Sigmoid colon (tissue), 7 donors: ENCODE results near the gene SERTAD2. TPM values are rescaled to one million over a fixed set of nuclear protein-coding genes. Genes with fewer than 3 reads are reported as not detected.

ENCODE experiments used
- DNase-seq: peaks from one replicate; pipeline ENCODE4 v3.0.0-alpha.2; 2019
- H3K27ac ChIP-seq, 4 donors: fragments of 200-600 bp; sonication (generic); one replicate each; pipeline ENCODE4 v1.5.1; 2016 to 2019; ENCODE audit warnings: mild to moderate bottlenecking in 1 of 4
- H3K27me3 ChIP-seq, 3 donors: fragments of 200-600 bp; sonication (generic); one replicate each; pipeline ENCODE4 v1.5.1; 2019; ENCODE audit warnings: mild to moderate bottlenecking in 1 of 3
- H3K36me3 ChIP-seq, 4 donors: fragments of 200-600 bp; sonication (generic); one replicate each; pipeline ENCODE4 v1.5.1; 2016 to 2019
- H3K4me1 ChIP-seq, 4 donors: fragments of 200-600 bp; sonication (generic); one replicate each; pipeline ENCODE4 v1.5.1; 2017 to 2019
- H3K4me3 ChIP-seq, 4 donors: fragments of 200-600 bp; sonication (generic); one replicate each; pipeline ENCODE4 v1.5.1; 2017 to 2019; ENCODE audit warnings: mild to moderate bottlenecking in 2 of 4, moderate library complexity in 1 of 4
- H3K9me3 ChIP-seq, 4 donors: fragments of 200-600 bp in 3 of 4; sonication (generic) in 3 of 4; one replicate each; pipeline versions ENCODE4 v1.5.1 to v1.6.1; 2013 to 2019
- EP300 ChIP-seq, 4 donors: sonication (generic); formaldehyde crosslinking; IDR thresholded peaks; one replicate each; pipeline ENCODE4 v1.6.1; 2017; ENCODE audit warnings: antibody characterized with exemption in 4 of 4
- POLR2A ChIP-seq, 2 donors: fragments of 450-650 bp; IDR thresholded peaks; one replicate each; pipeline ENCODE4 v1.6.1; 2016; ENCODE audit warnings: antibody characterized with exemption in 2 of 2, mild to moderate bottlenecking in 2 of 2, moderate library complexity in 2 of 2
- POLR2AphosphoS5 ChIP-seq, 4 donors: sonication (generic); formaldehyde crosslinking; IDR thresholded peaks; one replicate each; pipeline ENCODE4 v1.6.1; 2017; ENCODE audit warnings: antibody characterized with exemption in 4 of 4
- WGBS, 2 donors: extraction: QIAGEN DNeasy Blood & Tissue Kit; methylation state at CpG; one replicate each; pipeline ENCODE4 v1.1.7; 2013; 5-methylcytosine and 5-hydroxymethylcytosine counted together
- intact Hi-C: fragments of 100-400 bp; cut with DNase I; formaldehyde crosslinking; loops from one replicate; pipeline ENCODE4 v1.15.1; 2023
- polyA plus RNA-seq, 3 donors: library from polyadenylated mRNA; stranded (reverse); fragments of 200-250 nt; gene quantifications; one replicate each; pipeline ENCODE4 v1.2.3, GENCODE V29; 2013
- total RNA-seq, 4 donors: library from RNA; depleted of rRNA; stranded (reverse); fragments of >200 nt; gene quantifications; one replicate each; pipeline ENCODE4 v1.1.0, GENCODE V29; 2016
- TF ChIP-seq, protein P1 (sequence below), 4 experiments: fragments of 450-650 bp in 3 of 4; fragments of 200-600 bp in 1 of 4; IDR thresholded peaks; one replicate each; pipeline ENCODE4 v1.5.1; 2016 to 2019; ENCODE audit warnings: antibody characterized with exemption in 4 of 4, mild to moderate bottlenecking in 3 of 4, moderate library complexity in 2 of 4
- donor health status: healthy with polysubstance abuse.
- donor health status: Bipolar disorder and iron deficiency.
- donor health status: healthy.

The SERTAD2 gene
- total and polyA plus RNA-seq, 7 donors: 6.9 to 14.3 (median 9.1) TPM

GRCh38 chr2:64609942-64610281 lies 43.8 kb downstream of the SERTAD2 start:
- intact Hi-C loops: loop anchor here (1.0 to 2.0 kb wide), 2 partner anchors 35 to 255 kb away; no protein-coding TSS in a partner anchor
- H3K4me1 ChIP-seq: peaks cover 0 to 13% (median 9%) of the 10 kb centered on the region in 4 donors
- DNase-seq: peak; percentile 36
- TF ChIP-seq EP300 (IDR thresholded peaks at IDR 0.05) (no peak), POLR2A (IDR thresholded peaks at IDR 0.05) (no peak), POLR2AphosphoS5 (IDR thresholded peaks at IDR 0.05) (no peak)
- TF ChIP-seq, protein P1, sequence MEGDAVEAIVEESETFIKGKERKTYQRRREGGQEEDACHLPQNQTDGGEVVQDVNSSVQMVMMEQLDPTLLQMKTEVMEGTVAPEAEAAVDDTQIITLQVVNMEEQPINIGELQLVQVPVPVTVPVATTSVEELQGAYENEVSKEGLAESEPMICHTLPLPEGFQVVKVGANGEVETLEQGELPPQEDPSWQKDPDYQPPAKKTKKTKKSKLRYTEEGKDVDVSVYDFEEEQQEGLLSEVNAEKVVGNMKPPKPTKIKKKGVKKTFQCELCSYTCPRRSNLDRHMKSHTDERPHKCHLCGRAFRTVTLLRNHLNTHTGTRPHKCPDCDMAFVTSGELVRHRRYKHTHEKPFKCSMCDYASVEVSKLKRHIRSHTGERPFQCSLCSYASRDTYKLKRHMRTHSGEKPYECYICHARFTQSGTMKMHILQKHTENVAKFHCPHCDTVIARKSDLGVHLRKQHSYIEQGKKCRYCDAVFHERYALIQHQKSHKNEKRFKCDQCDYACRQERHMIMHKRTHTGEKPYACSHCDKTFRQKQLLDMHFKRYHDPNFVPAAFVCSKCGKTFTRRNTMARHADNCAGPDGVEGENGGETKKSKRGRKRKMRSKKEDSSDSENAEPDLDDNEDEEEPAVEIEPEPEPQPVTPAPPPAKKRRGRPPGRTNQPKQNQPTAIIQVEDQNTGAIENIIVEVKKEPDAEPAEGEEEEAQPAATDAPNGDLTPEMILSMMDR (IDR thresholded peaks at IDR 0.05): no peak
- no peaks in the 10 kb centered on the region for H3K36me3 ChIP-seq
- WGBS, 2 donors: 80 to 93% methylated on average over 3 of the region's 3 CpGs
- H3K27ac ChIP-seq: peak overlapping the region; percentile 60 to 77 (median 69)
- H3K27me3 ChIP-seq: no peaks in the 10 kb centered on the region
- H3K9me3 ChIP-seq: no peaks in the 10 kb centered on the region
- peak overlapping the region in 3 of 4 donors; percentile 53 to 62 (median 54) for H3K4me3 ChIP-seq

DNA sequence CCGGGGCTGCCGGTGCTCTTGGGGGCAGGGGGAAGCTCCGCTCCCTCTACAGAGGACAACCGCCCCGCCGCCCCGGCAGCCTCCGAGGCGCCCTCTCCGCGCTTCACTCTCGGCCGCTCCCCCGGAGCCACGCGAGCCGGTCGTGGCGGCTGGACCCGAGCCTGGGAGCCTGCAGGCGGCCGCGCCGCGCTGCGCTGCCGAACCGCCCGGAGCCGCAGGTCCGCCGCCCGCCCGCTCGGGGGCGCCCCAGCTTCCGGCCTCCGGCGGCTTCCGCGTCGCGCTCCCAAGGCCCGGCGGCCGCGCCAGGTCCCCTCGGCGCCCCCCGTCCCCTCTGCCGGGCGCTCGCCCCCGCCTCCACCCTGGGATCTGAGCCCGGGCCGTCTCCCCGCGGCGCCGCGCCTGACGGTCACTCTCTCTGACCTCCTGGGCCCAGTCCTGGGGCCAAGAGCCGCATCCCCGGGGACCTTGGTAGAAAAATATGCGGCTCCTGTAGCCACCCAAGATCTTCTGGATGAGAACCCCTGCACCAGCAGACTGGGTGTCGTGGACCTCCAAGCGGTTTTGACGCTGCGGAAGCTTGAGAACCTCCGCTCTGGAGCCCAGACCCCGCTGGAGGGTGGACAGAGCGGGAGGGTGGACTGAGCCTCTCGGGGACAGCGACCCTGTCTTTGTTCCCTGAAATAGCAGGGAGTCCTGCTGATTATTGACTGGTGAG lies 44.3 kb downstream of the SERTAD2 start:
- intact Hi-C loops: loop anchor here (1.0 kb wide), 1 partner anchor 256 kb away; no protein-coding TSS in a partner anchor
- no peaks in the 10 kb centered on the region for H3K36me3 ChIP-seq
- WGBS, 2 donors: 5 to 9% methylated on average over 74 of the region's 74 CpGs
- peaks cover 0 to 16% (median 12%) of the 10 kb centered on the region in 4 donors for H3K4me1 ChIP-seq
- peak overlapping the region; percentile 39 to 62 (median 54) for H3K4me3 ChIP-seq
- H3K27ac ChIP-seq: peak overlapping the region; percentile 60 to 77 (median 69)
- TF ChIP-seq, protein P1 (IDR thresholded peaks at IDR 0.05): peak in 2 of 4 experiments; percentile 19 to 39
- no peak for TF ChIP-seq POLR2A (IDR thresholded peaks at IDR 0.05)
- H3K9me3 ChIP-seq: no peaks in the 10 kb centered on the region
- DNase-seq: peak; percentile 77
- H3K27me3 ChIP-seq: no peaks in the 10 kb centered on the region

GRCh38 chr2:64608867-64609226 lies 44.9 kb downstream of the SERTAD2 start:
- 13 to 16% methylated on average over 20 of the region's 20 CpGs for WGBS, 2 donors
- H3K36me3 ChIP-seq: no peaks in the 10 kb centered on the region
- peak; percentile 67 for DNase-seq
- H3K9me3 ChIP-seq: no peaks in the 10 kb centered on the region
- TF ChIP-seq EP300 (IDR thresholded peaks at IDR 0.05) (no peak), POLR2A (IDR thresholded peaks at IDR 0.05) (no peak), POLR2AphosphoS5 (IDR thresholded peaks at IDR 0.05) (no peak)
- TF ChIP-seq, protein P1 (IDR thresholded peaks at IDR 0.05): no peak
- H3K27me3 ChIP-seq: no peaks in the 10 kb centered on the region
- peak overlapping the region; percentile 60 to 77 (median 69) for H3K27ac ChIP-seq
- peak overlapping the region; percentile 23 to 62 (median 54) for H3K4me3 ChIP-seq
- intact Hi-C loops: loop anchor here (1.0 kb wide), 1 partner anchor 256 kb away; no protein-coding TSS in a partner anchor
- peaks cover 0 to 17% (median 12%) of the 10 kb centered on the region in 4 donors for H3K4me1 ChIP-seq

DNA sequence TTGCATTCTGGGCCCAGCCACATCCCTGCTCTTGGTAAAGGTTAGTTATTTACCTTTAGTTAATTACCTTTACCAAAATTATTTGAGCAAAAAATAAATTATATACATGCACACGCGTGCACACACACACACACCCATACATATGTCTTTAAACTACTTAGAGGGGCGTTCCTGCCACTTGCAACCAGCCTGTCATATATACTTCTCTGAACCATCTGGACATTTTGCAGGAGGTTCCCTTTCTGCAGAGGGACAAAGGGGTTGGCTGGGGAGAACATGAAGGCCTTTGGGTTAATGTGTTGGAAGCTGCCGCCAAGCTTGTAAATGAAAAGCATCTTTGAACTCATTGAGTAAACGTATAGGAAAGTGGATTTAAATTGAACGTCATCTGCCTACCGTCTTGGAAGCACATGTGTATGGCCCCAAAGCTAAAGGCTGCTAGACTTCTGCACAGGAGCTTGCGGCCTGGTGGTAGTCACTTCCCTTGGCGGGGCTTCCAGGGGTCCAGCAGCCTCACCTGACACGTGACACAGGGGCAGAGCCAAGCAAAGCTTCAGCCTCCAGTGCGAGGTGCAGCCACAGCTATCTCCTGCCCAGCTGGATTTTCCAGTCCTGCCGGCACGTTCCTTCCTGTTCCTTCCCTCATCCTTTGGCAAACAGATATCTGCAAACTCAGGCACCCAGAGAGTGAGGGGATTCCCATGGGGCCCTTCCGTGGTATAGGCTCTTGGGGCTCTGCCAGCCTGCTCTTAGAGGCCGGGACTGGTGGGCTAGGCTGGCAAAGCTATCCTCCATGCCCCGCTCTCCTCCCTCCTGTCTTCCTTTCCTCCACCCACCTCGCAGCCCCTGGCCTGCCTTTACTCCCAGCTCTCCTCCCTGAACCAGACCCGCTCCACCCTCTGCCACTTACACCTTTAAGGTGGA lies 46.1 kb downstream of the SERTAD2 start:
- no peak overlapping the region for H3K4me3 ChIP-seq
- DNase-seq: peak; percentile 60
- H3K4me1 ChIP-seq: peaks cover 0 to 17% (median 12%) of the 10 kb centered on the region in 4 donors
- H3K27me3 ChIP-seq: no peaks in the 10 kb centered on the region
- peak overlapping the region in 2 of 4 donors; percentile 7 to 32 for H3K27ac ChIP-seq
- intact Hi-C loops: no loop called here
- no peaks in the 10 kb centered on the region for H3K36me3 ChIP-seq
- no peaks in the 10 kb centered on the region for H3K9me3 ChIP-seq
- WGBS, 2 donors: 22 to 60% methylated on average over 18 of the region's 18 CpGs
- TF ChIP-seq POLR2A (IDR thresholded peaks at IDR 0.05) (no peak), POLR2AphosphoS5 (IDR thresholded peaks at IDR 0.05) (no peak), EP300 (IDR thresholded peaks at IDR 0.05) (no peak)
- TF ChIP-seq, protein P1 (IDR thresholded peaks at IDR 0.05): no peak
